ENCODE measurements around the gene ADISSP. TPM values are rescaled to one million over a fixed set of nuclear protein-coding genes. Genes with fewer than 3 reads are reported as not detected.

Gene ADISSP
- total and polyA plus RNA-seq, 2 of the 13 experiments (the other 11 are each of a cell fraction or from before 2014, with no cell fraction given) = 38.3 to 90.6 TPM

DNA sequence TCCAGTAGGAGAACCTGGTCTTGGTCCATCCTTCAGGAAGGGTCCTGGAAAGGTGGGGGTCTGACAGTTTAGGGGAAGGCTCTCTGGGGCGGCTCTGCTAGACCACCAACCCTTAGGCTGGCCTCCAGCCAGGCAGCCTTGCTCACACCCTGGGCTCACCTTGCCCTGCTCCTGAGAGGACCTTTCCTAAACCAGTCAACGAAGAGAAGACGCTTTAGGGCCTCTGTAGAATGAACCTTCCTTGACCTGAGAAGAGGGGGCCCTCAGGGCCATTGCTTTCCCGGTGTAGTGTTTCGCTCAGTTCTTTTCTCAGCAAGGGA is 29.6 kb upstream of the ADISSP start (continued):
- TF ChIP-seq NR2F1 (CRISPR knock-in tag; IDR thresholded peaks at IDR 0.05) (no peak), STAT5B (CRISPR knock-in tag; IDR thresholded peaks at IDR 0.05) (no peak), ZBTB20 (CRISPR knock-in tag; IDR thresholded peaks at IDR 0.05; ENCODE audit: borderline replicate concordance, low read depth) (0 out of 2 replicates have a peak, but pooled peaks have one; percentile 10), ARNT2 (CRISPR knock-in tag; IDR thresholded peaks at IDR 0.05; ENCODE audit: low read depth) (no peak), ZNF3 (CRISPR knock-in tag; IDR thresholded peaks at IDR 0.05) (no peak), RORA (CRISPR knock-in tag; IDR thresholded peaks at IDR 0.05) (no peak), SNRNP70 (IDR thresholded peaks at IDR 0.05; ENCODE audit: low read depth, low read length) (no peak), KMT2A (CRISPR knock-in tag; IDR thresholded peaks at IDR 0.05) (no peak)
- TF ChIP-seq, protein P1, sequence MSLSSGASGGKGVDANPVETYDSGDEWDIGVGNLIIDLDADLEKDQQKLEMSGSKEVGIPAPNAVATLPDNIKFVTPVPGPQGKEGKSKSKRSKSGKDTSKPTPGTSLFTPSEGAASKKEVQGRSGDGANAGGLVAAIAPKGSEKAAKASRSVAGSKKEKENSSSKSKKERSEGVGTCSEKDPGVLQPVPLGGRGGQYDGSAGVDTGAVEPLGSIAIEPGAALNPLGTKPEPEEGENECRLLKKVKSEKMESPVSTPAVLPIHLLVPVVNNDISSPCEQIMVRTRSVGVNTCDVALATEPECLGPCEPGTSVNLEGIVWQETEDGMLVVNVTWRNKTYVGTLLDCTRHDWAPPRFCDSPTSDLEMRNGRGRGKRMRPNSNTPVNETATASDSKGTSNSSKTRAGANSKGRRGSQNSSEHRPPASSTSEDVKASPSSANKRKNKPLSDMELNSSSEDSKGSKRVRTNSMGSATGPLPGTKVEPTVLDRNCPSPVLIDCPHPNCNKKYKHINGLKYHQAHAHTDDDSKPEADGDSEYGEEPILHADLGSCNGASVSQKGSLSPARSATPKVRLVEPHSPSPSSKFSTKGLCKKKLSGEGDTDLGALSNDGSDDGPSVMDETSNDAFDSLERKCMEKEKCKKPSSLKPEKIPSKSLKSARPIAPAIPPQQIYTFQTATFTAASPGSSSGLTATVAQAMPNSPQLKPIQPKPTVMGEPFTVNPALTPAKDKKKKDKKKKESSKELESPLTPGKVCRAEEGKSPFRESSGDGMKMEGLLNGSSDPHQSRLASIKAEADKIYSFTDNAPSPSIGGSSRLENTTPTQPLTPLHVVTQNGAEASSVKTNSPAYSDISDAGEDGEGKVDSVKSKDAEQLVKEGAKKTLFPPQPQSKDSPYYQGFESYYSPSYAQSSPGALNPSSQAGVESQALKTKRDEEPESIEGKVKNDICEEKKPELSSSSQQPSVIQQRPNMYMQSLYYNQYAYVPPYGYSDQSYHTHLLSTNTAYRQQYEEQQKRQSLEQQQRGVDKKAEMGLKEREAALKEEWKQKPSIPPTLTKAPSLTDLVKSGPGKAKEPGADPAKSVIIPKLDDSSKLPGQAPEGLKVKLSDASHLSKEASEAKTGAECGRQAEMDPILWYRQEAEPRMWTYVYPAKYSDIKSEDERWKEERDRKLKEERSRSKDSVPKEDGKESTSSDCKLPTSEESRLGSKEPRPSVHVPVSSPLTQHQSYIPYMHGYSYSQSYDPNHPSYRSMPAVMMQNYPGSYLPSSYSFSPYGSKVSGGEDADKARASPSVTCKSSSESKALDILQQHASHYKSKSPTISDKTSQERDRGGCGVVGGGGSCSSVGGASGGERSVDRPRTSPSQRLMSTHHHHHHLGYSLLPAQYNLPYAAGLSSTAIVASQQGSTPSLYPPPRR (CRISPR knock-in tag; IDR thresholded peaks at IDR 0.05; ENCODE audit: borderline replicate concordance) = 0 out of 2 replicates have a peak, but pooled peaks have one; percentile 9
- TF ChIP-seq, protein P2, sequence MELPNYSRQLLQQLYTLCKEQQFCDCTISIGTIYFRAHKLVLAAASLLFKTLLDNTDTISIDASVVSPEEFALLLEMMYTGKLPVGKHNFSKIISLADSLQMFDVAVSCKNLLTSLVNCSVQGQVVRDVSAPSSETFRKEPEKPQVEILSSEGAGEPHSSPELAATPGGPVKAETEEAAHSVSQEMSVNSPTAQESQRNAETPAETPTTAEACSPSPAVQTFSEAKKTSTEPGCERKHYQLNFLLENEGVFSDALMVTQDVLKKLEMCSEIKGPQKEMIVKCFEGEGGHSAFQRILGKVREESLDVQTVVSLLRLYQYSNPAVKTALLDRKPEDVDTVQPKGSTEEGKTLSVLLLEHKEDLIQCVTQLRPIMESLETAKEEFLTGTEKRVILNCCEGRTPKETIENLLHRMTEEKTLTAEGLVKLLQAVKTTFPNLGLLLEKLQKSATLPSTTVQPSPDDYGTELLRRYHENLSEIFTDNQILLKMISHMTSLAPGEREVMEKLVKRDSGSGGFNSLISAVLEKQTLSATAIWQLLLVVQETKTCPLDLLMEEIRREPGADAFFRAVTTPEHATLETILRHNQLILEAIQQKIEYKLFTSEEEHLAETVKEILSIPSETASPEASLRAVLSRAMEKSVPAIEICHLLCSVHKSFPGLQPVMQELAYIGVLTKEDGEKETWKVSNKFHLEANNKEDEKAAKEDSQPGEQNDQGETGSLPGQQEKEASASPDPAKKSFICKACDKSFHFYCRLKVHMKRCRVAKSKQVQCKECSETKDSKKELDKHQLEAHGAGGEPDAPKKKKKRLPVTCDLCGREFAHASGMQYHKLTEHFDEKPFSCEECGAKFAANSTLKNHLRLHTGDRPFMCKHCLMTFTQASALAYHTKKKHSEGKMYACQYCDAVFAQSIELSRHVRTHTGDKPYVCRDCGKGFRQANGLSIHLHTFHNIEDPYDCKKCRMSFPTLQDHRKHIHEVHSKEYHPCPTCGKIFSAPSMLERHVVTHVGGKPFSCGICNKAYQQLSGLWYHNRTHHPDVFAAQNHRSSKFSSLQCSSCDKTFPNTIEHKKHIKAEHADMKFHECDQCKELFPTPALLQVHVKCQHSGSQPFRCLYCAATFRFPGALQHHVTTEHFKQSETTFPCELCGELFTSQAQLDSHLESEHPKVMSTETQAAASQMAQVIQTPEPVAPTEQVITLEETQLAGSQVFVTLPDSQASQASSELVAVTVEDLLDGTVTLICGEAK (IDR thresholded peaks at IDR 0.05) = no peak
- TF ChIP-seq, protein P2 (CRISPR knock-in tag; IDR thresholded peaks at IDR 0.05) = no peak
- TF ChIP-seq, protein P3, sequence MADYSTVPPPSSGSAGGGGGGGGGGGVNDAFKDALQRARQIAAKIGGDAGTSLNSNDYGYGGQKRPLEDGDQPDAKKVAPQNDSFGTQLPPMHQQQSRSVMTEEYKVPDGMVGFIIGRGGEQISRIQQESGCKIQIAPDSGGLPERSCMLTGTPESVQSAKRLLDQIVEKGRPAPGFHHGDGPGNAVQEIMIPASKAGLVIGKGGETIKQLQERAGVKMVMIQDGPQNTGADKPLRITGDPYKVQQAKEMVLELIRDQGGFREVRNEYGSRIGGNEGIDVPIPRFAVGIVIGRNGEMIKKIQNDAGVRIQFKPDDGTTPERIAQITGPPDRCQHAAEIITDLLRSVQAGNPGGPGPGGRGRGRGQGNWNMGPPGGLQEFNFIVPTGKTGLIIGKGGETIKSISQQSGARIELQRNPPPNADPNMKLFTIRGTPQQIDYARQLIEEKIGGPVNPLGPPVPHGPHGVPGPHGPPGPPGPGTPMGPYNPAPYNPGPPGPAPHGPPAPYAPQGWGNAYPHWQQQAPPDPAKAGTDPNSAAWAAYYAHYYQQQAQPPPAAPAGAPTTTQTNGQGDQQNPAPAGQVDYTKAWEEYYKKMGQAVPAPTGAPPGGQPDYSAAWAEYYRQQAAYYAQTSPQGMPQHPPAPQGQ (CRISPR knock-in tag; IDR thresholded peaks at IDR 0.05; ENCODE audit: borderline replicate concordance) = no peak
- TF ChIP-seq, protein P4, sequence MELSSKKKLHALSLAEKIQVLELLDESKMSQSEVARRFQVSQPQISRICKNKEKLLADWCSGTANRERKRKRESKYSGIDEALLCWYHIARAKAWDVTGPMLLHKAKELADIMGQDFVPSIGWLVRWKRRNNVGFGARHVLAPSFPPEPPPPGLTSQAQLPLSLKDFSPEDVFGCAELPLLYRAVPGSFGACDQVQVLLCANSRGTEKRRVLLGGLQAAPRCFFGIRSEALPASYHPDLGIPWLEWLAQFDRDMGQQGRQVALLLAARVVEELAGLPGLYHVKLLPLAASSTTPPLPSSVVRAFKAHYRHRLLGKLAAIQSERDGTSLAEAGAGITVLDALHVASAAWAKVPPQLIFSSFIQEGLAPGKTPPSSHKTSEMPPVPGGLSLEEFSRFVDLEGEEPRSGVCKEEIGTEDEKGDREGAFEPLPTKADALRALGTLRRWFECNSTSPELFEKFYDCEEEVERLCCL (CRISPR knock-in tag; IDR thresholded peaks at IDR 0.05; ENCODE audit: borderline replicate concordance) = peak; percentile 73; the same call in 1 of the 2 replicates

Data from HepG2 (cell line).